Immature natural killer cell (primary cell): ENCODE data around the gene GPHA2. TPM values are rescaled to one million over a fixed set of nuclear protein-coding genes. Genes with fewer than 3 reads are reported as not detected.

ENCODE experiments used
- DNase-seq, 3 donors: peaks; one replicate each; pipeline ENCODE4 v3.0.0; 2022; ENCODE audit warnings: mixed read lengths in 1 of 3
- H3K27ac Mint-ChIP-seq, 6 donors: one replicate each; pipeline ENCODE4 v1.8.0; 2020; ENCODE audit warnings: mixed read lengths in 6 of 6, mild to moderate bottlenecking in 5 of 6, inconsistent platforms in 4 of 6, moderate library complexity in 3 of 6
- H3K27me3 Mint-ChIP-seq, 3 donors: one replicate each; pipeline ENCODE4 v1.8.0; 2020 to 2021; ENCODE audit warnings: low read depth in 3 of 3, mild to moderate bottlenecking in 3 of 3, mixed read lengths in 3 of 3, moderate library complexity in 3 of 3, inconsistent platforms in 1 of 3
- H3K36me3 Mint-ChIP-seq, 3 donors: one replicate each; pipeline ENCODE4 v1.8.0; 2020; ENCODE audit warnings: mixed read lengths in 3 of 3, inconsistent platforms in 2 of 3, mild to moderate bottlenecking in 2 of 3
- H3K4me1 Mint-ChIP-seq, 2 donors: one replicate each; pipeline ENCODE4 v1.8.0; 2020; ENCODE audit warnings: inconsistent platforms in 2 of 2, mild to moderate bottlenecking in 2 of 2, mixed read lengths in 2 of 2, moderate library complexity in 1 of 2
- H3K4me3 Mint-ChIP-seq, 5 donors: one replicate each; pipeline ENCODE4 v1.8.0; 2020; ENCODE audit warnings: mild to moderate bottlenecking in 5 of 5, mixed read lengths in 5 of 5, inconsistent platforms in 3 of 5, moderate library complexity in 3 of 5
- H3K9me3 Mint-ChIP-seq, 6 donors: one replicate each; pipeline ENCODE4 v1.8.0; 2020; ENCODE audit warnings: mild to moderate bottlenecking in 6 of 6, mixed read lengths in 6 of 6, inconsistent platforms in 4 of 6, moderate library complexity in 3 of 6
- polyA plus RNA-seq, 3 donors: library from polyadenylated mRNA; unstranded; fragments of 300-500 nt; fragmentation: Illumina TruSeq; gene quantifications; one replicate each; pipeline ENCODE4 v1.2.3, GENCODE V29; 2021

The GPHA2 gene
- polyA plus RNA-seq, 3 donors from 2014 or later, result not detected

DNA sequence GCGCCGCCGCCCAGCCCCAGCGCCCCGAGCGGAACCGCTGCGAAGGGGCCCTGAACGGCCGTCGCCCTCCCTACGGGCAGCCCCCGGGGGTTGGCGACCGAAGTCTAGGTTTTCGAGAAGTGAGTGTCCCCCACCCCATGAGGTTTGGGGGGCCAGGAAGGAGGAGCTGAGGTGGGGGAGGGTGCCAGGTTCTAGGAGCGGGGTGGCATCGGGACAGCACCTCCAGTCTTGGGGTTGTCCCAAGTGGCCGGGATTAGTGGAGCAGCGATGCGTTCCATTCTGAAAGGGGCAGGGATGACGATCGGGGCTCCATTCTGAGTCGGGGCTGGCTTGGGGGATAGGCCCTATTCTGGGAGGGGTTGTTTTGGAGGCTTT lies 10.8 kb downstream of the GPHA2 start:
- peaks cover 0 to 3% (median 0%) of the 10 kb centered on the region in 3 donors for H3K27me3 Mint-ChIP-seq
- peak overlapping the region in 5 of 6 donors; percentile 73 to 95 (median 76) for H3K27ac Mint-ChIP-seq
- peak overlapping the region; percentile 82 to 97 (median 86) for H3K4me3 Mint-ChIP-seq
- no peaks in the 10 kb centered on the region for H3K9me3 Mint-ChIP-seq
- H3K36me3 Mint-ChIP-seq, result peaks cover 0 to 9% (median 3%) of the 10 kb centered on the region in 3 donors
- H3K4me1 Mint-ChIP-seq, result peaks cover 14 to 16% of the 10 kb centered on the region in 2 donors
- no peak for DNase-seq

DNA sequence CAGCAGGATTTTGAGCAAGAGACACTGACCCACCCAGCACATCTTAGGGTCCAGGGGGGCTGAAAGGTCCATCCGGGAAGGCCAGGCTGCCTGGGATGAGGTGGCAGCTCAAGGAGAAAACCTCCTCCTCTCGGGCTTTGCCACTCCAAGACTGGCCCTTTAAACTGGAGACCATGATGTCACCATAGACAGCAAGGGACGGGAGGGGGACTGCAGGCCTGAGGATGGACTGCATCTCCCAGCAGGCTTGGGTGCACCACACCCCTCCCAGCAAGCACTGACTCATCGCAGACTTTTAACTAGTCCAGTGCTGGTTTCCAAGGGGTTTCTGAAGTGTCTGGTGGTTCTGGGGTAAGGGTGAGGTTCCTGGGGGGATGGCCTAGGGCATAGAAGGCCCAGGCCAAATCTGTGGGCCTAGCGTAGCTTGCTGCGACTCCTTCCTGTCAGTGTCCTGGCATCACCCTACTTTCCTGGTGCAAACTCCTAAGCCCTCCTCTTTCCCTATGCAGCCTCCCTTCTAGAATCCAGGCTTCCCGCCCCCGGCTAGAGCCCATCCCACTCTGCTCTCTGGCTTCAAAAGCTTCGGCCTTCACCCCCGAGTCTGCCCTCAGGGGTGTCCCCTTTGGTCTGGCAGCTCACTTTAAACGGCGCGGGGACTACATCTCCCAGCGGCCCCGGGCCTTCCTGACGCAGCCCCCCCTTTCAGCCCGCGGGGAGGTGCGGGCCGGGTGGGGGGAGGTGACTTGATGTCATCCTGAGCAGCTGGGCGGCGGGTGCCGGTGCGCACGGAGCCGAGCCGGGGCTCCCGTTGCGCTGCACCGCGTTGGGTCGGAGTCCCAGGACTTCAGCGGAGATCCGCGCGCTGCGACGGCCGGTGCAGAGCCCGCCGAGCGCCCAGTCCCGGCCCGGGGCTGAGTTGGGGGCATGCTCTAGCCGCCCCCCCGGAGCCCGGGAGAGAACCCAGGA lies 11.5 kb downstream of the GPHA2 start, which contains the start of gene PPP2R5B:
Gene PPP2R5B (plus strand): TSS at position 746 of the 966 bp plus-strand sequence. CDS start 1,046 bp downstream, outside the sequence.
- peaks cover 0 to 6% (median 0%) of the 10 kb centered on the region in 3 donors for H3K36me3 Mint-ChIP-seq
- peak within 1 kb of the TSS; percentile 95 to 97 (median 96) for H3K4me3 Mint-ChIP-seq
- peaks cover 0 to 3% (median 0%) of the 10 kb centered on the region in 3 donors for H3K27me3 Mint-ChIP-seq
- H3K27ac Mint-ChIP-seq, result peak within 1 kb of the TSS; percentile 95 to 99 (median 98)
- H3K4me1 Mint-ChIP-seq, result peaks cover 14 to 16% of the 10 kb centered on the region in 2 donors
- no peaks in the 10 kb centered on the region for H3K9me3 Mint-ChIP-seq
- DNase-seq, result peak; percentile 85 to 86 (median 85)

DNA sequence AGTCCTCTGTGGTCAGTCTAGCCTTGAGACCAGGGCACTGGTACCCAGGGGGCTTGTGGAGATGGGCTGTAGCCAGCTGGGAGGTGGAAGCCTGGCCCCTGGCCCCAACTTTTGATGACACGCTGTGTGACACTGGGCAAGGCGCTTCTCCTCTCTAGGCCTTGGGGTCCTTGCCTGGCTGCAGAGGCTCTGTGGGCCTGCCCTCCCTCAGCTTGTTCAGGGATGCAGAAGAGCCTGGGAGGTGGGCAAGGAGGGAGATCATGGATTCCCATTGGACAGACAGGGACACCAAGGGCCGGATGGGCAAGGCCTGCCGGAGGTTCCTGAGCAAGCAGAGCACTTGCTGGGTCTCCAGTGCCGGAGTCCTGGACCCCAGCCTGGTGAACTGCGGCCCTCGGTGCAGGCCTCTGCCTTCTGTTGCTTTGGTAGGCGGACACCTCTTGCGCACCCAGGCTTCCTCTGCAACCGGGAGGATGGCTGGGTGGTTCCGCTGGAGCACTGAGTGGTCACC lies 12.5 kb downstream of the GPHA2 start:
- peaks cover 0 to 3% (median 0%) of the 10 kb centered on the region in 3 donors for H3K27me3 Mint-ChIP-seq
- no peaks in the 10 kb centered on the region for H3K9me3 Mint-ChIP-seq
- H3K36me3 Mint-ChIP-seq, result peaks cover 0 to 6% (median 0%) of the 10 kb centered on the region in 3 donors
- H3K4me1 Mint-ChIP-seq, result peaks cover 14 to 16% of the 10 kb centered on the region in 2 donors
- H3K27ac Mint-ChIP-seq, result no peak overlapping the region
- H3K4me3 Mint-ChIP-seq, result no peak overlapping the region
- DNase-seq, result no peak

DNA sequence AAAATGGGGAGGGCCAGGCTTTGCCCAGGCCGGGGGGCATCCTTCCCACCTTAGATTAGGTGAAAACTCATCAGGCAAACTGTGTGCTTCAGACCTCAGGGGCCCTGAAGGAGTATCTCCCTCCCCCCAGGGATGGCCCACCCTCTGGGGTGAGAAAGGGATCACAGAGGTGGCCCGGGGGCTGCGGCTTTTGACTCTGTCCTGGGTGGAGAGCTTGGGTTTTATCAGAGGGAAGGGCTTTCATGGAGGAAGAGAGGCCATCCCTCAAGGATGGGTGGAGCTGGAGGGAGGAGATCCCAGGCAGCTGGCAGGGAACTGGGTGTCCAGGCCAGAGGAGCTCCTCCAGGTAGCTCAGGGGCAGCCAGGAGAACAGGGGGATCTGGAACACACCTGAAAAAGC lies 14.3 kb downstream of the GPHA2 start:
- Mint-ChIP-seq H3K4me3 (no peak overlapping the region), H3K4me1 (peaks cover 27 to 31% of the 10 kb centered on the region in 2 donors), H3K27me3 (peaks cover 4 to 12% (median 6%) of the 10 kb centered on the region in 3 donors), H3K9me3 (no peaks in the 10 kb centered on the region), H3K36me3 (no peaks in the 10 kb centered on the region), H3K27ac (no peak overlapping the region)
- no peak for DNase-seq

DNA sequence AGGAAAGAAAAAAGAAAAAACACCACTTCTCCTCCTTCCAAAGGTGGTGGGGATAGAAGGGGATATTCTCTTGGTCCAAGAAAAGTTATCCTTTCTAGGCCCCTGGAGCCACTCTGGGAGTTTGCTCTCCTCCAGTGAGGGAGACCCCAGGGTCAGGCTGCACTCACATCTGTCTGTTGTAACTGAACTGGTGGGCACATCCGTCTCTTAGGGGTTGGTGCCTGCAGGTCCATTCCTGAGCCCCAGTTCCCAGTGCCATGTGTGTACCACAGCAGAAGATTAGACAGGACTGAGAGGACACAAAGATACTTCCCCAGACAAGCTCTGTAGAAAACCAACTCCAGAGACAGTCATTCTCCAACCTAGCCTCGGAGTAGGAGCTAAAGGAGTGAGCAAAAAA lies 15.6 kb downstream of the GPHA2 start:
- DNase-seq, result no peak
- no peaks in the 10 kb centered on the region for H3K36me3 Mint-ChIP-seq
- H3K4me3 Mint-ChIP-seq, result no peak overlapping the region
- no peak overlapping the region for H3K27ac Mint-ChIP-seq
- H3K27me3 Mint-ChIP-seq, result peaks cover 6 to 16% (median 9%) of the 10 kb centered on the region in 3 donors
- H3K4me1 Mint-ChIP-seq, result peaks cover 34 to 37% of the 10 kb centered on the region in 2 donors
- no peaks in the 10 kb centered on the region for H3K9me3 Mint-ChIP-seq

DNA sequence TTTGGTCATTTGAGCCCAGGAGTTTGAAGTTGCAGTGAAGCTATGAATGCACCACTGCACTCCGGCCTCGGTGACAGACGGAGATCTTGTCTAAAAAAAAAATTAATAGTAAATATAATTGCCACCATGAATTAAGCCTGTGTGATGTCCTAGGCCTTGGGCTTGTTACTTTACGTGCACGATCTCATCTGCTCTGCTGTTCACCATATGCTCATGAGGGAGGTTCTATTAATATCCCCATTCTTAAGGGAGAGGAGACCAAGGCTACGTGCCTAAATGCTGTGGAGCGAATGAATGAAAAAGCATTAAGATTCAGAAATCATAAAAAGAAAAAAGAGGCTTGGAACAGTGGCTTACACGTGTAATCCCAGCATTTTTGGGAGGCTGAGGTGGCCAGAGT lies 16.1 kb downstream of the GPHA2 start:
- no peak for DNase-seq
- H3K9me3 Mint-ChIP-seq, result no peaks in the 10 kb centered on the region
- H3K27ac Mint-ChIP-seq, result no peak overlapping the region
- H3K4me1 Mint-ChIP-seq, result peaks cover 34 to 39% of the 10 kb centered on the region in 2 donors
- H3K4me3 Mint-ChIP-seq, result no peak overlapping the region
- H3K36me3 Mint-ChIP-seq, result peaks cover 0 to under 1% (median 0%) of the 10 kb centered on the region in 3 donors
- peaks cover 6 to 16% (median 9%) of the 10 kb centered on the region in 3 donors for H3K27me3 Mint-ChIP-seq

DNA sequence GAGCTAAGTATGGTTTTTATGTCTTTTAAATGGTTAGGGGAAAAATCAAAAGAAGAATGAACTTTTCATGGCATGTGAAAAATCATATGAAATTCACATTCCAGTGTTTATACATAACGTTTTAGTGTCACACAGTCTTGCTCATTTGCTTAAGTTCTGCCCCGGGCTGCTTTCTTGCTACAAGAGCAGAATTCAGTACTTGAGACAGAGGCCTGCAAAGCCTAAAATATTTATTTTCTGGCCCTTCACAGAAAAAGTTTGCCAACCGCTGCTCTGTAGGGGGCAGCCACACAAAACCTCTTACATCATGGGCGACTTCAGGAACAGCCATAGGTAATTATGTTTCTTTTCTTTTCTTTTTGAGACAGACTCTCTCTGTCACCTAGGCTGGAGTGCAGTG lies 17.7 kb downstream of the GPHA2 start:
- DNase-seq, result no peak
- H3K27ac Mint-ChIP-seq, result peak overlapping the region; percentile 93 to 100 (median 99)
- peaks cover 6 to 16% (median 10%) of the 10 kb centered on the region in 3 donors for H3K27me3 Mint-ChIP-seq
- peaks cover 0 to 3% (median 0%) of the 10 kb centered on the region in 3 donors for H3K36me3 Mint-ChIP-seq
- peaks cover 26 to 32% of the 10 kb centered on the region in 2 donors for H3K4me1 Mint-ChIP-seq
- H3K4me3 Mint-ChIP-seq, result peak overlapping the region; percentile 95 to 98 (median 97)
- no peaks in the 10 kb centered on the region for H3K9me3 Mint-ChIP-seq

DNA sequence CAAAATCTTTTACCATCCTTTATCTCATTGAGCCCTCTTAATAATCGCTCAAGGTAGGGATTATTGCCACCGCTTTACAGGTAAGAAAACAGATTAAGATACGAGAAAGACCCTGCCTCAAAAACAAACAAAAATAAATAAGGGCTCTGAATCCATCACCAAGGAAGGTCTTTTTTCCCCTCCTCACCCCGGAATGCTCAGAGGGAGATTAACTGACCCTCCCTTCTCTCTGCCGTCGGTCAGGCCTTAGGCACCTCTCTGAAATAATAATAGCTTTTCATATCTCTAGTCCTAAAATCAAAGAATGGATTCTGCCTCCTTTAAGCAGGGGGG lies 18.1 kb downstream of the GPHA2 start:
- peak overlapping the region; percentile 93 to 100 (median 99) for H3K27ac Mint-ChIP-seq
- peaks cover 26 to 32% of the 10 kb centered on the region in 2 donors for H3K4me1 Mint-ChIP-seq
- no peaks in the 10 kb centered on the region for H3K9me3 Mint-ChIP-seq
- H3K36me3 Mint-ChIP-seq, result peaks cover 0 to 3% (median 0%) of the 10 kb centered on the region in 3 donors
- no peak for DNase-seq
- peak overlapping the region; percentile 95 to 98 (median 97) for H3K4me3 Mint-ChIP-seq
- peaks cover 6 to 16% (median 13%) of the 10 kb centered on the region in 3 donors for H3K27me3 Mint-ChIP-seq

DNA sequence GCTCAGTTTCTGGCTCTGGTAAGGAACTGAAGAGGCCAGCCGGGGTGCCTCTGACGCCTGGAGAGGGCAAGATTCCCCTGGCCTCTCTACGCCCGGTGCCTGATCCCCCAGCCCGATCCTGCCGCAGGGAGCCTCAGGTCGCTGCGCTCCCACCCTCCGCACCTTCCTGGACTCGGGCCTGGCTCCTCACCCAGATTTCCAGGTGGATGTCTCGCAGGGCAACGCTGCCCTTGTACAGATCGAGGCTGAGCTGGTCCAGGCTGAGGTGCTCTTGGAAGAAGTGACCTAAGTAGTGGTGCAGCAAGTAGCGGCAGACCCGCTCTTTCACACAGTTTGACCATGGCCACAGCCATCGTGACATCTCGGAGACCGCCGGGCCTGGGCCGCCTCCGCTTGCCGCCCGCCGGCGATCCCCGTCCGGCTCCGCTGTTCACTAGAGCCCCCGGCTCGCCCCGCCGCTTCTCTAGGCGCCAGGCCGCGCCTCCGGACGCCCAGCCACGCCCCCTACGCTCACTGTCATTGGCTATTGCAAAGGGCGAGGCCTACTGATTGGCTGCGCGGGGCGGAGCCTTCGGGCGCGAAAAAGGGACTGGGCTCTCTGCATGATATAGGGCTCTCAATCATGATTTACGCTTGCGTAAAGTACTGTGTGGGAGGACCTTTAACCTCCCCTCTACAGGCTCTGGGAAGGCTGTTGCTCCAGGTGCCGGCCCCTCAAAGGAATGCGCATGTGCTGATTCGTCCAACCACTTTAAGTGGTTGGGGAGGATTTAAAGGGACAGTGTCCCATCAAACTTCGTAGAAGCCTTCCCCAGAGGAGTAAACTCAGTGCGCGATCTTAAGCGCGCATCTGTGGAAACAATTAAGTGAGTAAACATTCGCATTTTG lies 18.7 kb downstream of the GPHA2 start, which contains the start of gene ATG2A:
Gene ATG2A (minus strand): TSS at position 435 of the 888 bp plus-strand sequence. CDS start 74 bp downstream, at position 361.
- peak; percentile 98 to 99 (median 99) for DNase-seq
- peaks cover 26 to 32% of the 10 kb centered on the region in 2 donors for H3K4me1 Mint-ChIP-seq
- peak within 1 kb of the TSS; percentile 95 to 98 (median 97) for H3K4me3 Mint-ChIP-seq
- H3K27ac Mint-ChIP-seq, result peak within 1 kb of the TSS; percentile 93 to 100 (median 99)
- peaks cover 0 to 3% (median 0%) of the 10 kb centered on the region in 3 donors for H3K36me3 Mint-ChIP-seq
- no peaks in the 10 kb centered on the region for H3K9me3 Mint-ChIP-seq
- H3K27me3 Mint-ChIP-seq, result peaks cover 6 to 16% (median 13%) of the 10 kb centered on the region in 3 donors

DNA sequence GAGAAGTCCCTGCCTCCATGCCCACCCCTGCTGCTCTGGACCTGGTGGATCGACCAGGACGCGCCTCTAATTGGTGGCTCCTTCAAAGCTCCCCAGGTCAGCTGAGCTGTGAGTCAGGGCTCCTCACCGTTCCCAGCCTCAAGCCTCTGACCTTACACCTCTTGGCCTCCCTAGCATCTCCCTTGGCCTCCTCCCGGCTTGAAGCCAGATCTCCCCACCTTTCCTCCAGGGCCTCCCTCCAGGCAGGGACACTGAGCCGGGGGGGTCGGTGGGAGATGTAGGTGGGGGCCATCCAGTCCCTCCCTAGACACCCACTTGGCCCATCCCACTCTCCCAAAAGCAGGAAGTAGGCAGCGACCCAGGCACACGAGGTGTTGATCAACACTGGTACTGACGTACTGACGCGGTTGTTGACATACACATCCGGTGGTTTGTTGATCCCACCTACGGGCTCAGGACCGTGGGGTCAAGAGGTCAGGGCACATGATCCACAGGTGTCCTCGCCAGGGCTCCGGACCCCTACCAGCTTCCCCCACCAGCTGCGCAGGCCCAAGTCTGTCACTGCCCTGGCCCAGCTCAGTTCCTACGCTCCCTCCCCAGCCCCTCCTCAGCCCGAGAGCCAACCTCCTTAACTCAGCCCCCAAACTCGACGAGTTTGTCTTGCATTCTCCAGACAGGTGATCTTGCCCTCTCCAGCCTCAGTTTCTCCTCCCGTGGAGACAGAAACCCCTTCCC lies 19.5 kb downstream of the GPHA2 start:
- H3K36me3 Mint-ChIP-seq, result peaks cover 5 to 8% (median 6%) of the 10 kb centered on the region in 3 donors
- DNase-seq, result peak; percentile 72 to 79 (median 77)
- peaks cover 27 to 32% of the 10 kb centered on the region in 2 donors for H3K4me1 Mint-ChIP-seq
- H3K27me3 Mint-ChIP-seq, result peaks cover 9 to 20% (median 15%) of the 10 kb centered on the region in 3 donors
- H3K9me3 Mint-ChIP-seq, result no peaks in the 10 kb centered on the region
- H3K4me3 Mint-ChIP-seq, result peak overlapping the region; percentile 95 to 98 (median 97)
- H3K27ac Mint-ChIP-seq, result peak overlapping the region; percentile 93 to 100 (median 99)

DNA sequence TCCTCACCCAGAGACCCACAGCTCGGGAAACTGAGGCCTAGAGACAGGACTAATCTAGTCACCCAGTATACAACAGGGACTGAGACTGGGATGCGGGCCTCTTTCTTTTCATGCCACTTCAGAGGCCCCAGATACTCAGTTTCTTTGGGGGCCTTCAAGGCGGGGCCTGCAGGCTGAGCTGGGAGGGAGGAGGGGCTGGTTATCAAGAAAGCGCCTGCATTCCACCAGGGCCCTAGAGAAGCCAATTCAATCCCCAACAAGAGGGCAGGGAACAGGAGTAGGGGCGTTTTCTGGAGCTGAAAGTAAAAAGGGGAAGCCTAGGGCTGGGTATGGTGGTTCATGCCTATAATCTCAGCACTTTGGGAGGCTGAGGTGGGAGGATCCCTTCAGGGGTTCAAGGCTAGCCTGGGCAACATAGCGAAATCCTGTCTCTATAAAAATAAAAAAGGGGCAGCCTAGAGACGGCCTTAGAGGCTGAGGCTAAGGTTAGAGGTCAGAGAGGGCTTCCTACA lies 20.3 kb downstream of the GPHA2 start:
- DNase-seq, result no peak
- Mint-ChIP-seq H3K4me3 (peak overlapping the region; percentile 95 to 98 (median 97)), H3K36me3 (peaks cover 5 to 8% (median 6%) of the 10 kb centered on the region in 3 donors), H3K27me3 (peaks cover 9 to 20% (median 15%) of the 10 kb centered on the region in 3 donors), H3K9me3 (no peaks in the 10 kb centered on the region), H3K27ac (peak overlapping the region; percentile 93 to 100 (median 99)), H3K4me1 (peaks cover 27 to 32% of the 10 kb centered on the region in 2 donors)

DNA sequence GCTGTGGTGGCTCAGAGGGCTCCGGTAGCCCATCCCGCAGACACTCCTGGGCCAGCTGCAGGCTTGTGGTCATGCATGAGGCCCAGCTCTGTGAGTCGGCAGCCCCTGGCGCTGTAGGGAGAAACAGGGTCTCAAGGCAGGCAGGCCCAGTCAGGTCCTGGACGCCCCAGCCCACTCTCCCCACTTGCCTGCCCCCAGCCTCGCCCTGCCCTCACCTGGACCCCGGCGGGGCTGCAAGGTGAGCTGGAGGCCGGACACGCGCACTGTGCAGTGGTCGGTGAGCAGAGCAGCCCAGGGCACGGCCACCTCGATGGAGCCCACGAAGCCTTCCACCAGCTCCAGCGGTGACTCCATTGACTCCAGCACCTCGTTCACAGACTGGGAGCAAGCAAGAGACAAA lies 21.6 kb downstream of the GPHA2 start:
- Mint-ChIP-seq H3K27me3 (peaks cover 9 to 20% (median 15%) of the 10 kb centered on the region in 3 donors), H3K4me3 (no peak overlapping the region), H3K36me3 (peaks cover 5 to 8% (median 6%) of the 10 kb centered on the region in 3 donors), H3K9me3 (no peaks in the 10 kb centered on the region), H3K27ac (peak overlapping the region in 1 of 6 donors; percentile 17), H3K4me1 (peaks cover 27 to 32% of the 10 kb centered on the region in 2 donors)
- DNase-seq, result no peak
